ENCODE data around the gene CARS1.

Gene CARS1

GRCh38 chr11:2960139-2960538 is 97.1 kb downstream of the CARS1 start:
- no peak overlapping the region for H3K4me3 ChIP-seq (ENCODE audit: low read length in 2 of 2)

DNA sequence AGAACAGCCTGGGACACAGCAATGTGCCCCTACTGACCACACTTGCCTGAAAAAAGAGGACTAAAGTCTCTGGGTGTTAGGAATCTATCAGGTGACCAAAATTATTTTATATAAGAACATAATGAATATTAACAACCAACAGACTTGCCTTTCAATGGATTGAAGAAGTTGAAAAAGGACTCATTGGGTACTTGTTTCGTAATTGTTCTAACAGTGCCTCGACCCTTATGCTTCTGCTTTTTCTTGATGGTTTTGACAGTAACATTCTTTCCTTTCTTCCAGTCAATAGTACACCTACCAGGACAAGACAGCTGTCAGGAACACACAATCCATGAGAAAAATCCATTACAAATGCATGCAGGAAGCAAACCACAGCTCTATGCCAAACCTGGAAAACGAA is 99.0 kb downstream of the CARS1 start:
- H3K9me3 ChIP-seq (replicated peaks in 1 of 2; ENCODE audit: control insufficient read depth in 2 of 2, insufficient read depth in 1 of 2, low read depth in 1 of 2, low read length in 2 of 2) = no peaks in the 10 kb centered on the region
- H3K4me1 ChIP-seq (ENCODE audit: control insufficient read depth in 2 of 2, insufficient read depth in 1 of 2, low read depth in 1 of 2, low read length in 2 of 2) = peaks cover 0 to 4% of the 10 kb centered on the region in 2 donors
- no peak overlapping the region for H2BK12ac ChIP-seq (ENCODE audit: low read length)
- no peak overlapping the region for H2AK5ac ChIP-seq (ENCODE audit: low read depth, low read length)
- no peak overlapping the region for H3K27ac ChIP-seq (replicated peaks; ENCODE audit: low read length)
- no peak overlapping the region for H3K9ac ChIP-seq (ENCODE audit: low read depth, low read length, poor library complexity)
- no peak overlapping the region for H2BK15ac ChIP-seq (ENCODE audit: low read length)
- no peak overlapping the region for H2BK5ac ChIP-seq (ENCODE audit: low read length)
- no peak overlapping the region for H2BK120ac ChIP-seq (ENCODE audit: low read depth, low read length)
- H3K79me1 ChIP-seq (ENCODE audit: low read depth, low read length) = peaks cover 8% of the 10 kb centered on the region
- no peak overlapping the region for H3K18ac ChIP-seq (ENCODE audit: low read length)
- no peak overlapping the region for H3K14ac ChIP-seq (ENCODE audit: low read length)
- no peak overlapping the region for H3K23ac ChIP-seq (ENCODE audit: low read depth, low read length, poor library complexity)
- no CpG with 5 or more reads among the region's 3 CpGs for WGBS, 2 donors (ENCODE audit: extremely low coverage in 2 of 2, insufficient read length in 2 of 2, insufficient replicate concordance in 1 of 2)
- no peak overlapping the region for H3K4me2 ChIP-seq (ENCODE audit: insufficient read depth, low read length, poor library complexity, severe bottlenecking)
- no peaks in the 10 kb centered on the region for H3K27me3 ChIP-seq (ENCODE audit: control insufficient read depth in 3 of 3, insufficient read depth in 3 of 3, low read depth in 1 of 3, low read length in 3 of 3)
- no peak overlapping the region for H2AFZ ChIP-seq (ENCODE audit: low read length)
- no peak overlapping the region for H3K4ac ChIP-seq (ENCODE audit: low read length)
- no peak overlapping the region for H3K4me3 ChIP-seq (ENCODE audit: low read length in 2 of 2)
- no peak overlapping the region for H4K8ac ChIP-seq (ENCODE audit: low read depth, low read length)
- no peak for DNase-seq (ENCODE audit: low spot score)
- no peak overlapping the region for H4K91ac ChIP-seq (ENCODE audit: low read depth, low read length, poor library complexity)
- peaks cover 48 to 99% of the 10 kb centered on the region in 2 donors for H3K36me3 ChIP-seq (replicated peaks in 1 of 2; ENCODE audit: control insufficient read depth in 2 of 2, insufficient read depth in 2 of 2, low read length in 2 of 2)

More at GRCh38 chr11:2960139-2960538, 97.1 kb downstream of the CARS1 start:
- Histone ChIP-seq H3K36me3 (replicated peaks in 1 of 2; ENCODE audit: control insufficient read depth in 2 of 2, insufficient read depth in 2 of 2, low read length in 2 of 2) (peaks cover 48 to 99% of the 10 kb centered on the region in 2 donors), H2BK12ac (ENCODE audit: low read length) (no peak overlapping the region), H2BK5ac (ENCODE audit: low read length) (no peak overlapping the region), H3K18ac (ENCODE audit: low read length) (no peak overlapping the region), H3K9me3 (replicated peaks in 1 of 2; ENCODE audit: control insufficient read depth in 2 of 2, insufficient read depth in 1 of 2, low read depth in 1 of 2, low read length in 2 of 2) (no peaks in the 10 kb centered on the region), H2BK15ac (ENCODE audit: low read length) (no peak overlapping the region), H3K23ac (ENCODE audit: low read depth, low read length, poor library complexity) (no peak overlapping the region), H3K4me2 (ENCODE audit: insufficient read depth, low read length, poor library complexity, severe bottlenecking) (no peak overlapping the region), H2BK120ac (ENCODE audit: low read depth, low read length) (no peak overlapping the region), H3K9ac (ENCODE audit: low read depth, low read length, poor library complexity) (no peak overlapping the region), H3K79me1 (ENCODE audit: low read depth, low read length) (peaks cover 14% of the 10 kb centered on the region), H2AK5ac (ENCODE audit: low read depth, low read length) (no peak overlapping the region), H2AFZ (ENCODE audit: low read length) (no peak overlapping the region), H3K27ac (replicated peaks; ENCODE audit: low read length) (no peak overlapping the region), H3K4ac (ENCODE audit: low read length) (no peak overlapping the region), H3K14ac (ENCODE audit: low read length) (no peak overlapping the region), H3K27me3 (ENCODE audit: control insufficient read depth in 3 of 3, insufficient read depth in 3 of 3, low read depth in 1 of 3, low read length in 3 of 3) (no peaks in the 10 kb centered on the region), H4K91ac (ENCODE audit: low read depth, low read length, poor library complexity) (no peak overlapping the region), H3K4me1 (ENCODE audit: control insufficient read depth in 2 of 2, insufficient read depth in 1 of 2, low read depth in 1 of 2, low read length in 2 of 2) (peaks cover 0 to 4% of the 10 kb centered on the region in 2 donors), H4K8ac (ENCODE audit: low read depth, low read length) (no peak overlapping the region)
- no CpG with 5 or more reads among the region's 7 CpGs for WGBS, 2 donors (ENCODE audit: extremely low coverage in 2 of 2, insufficient read length in 2 of 2, insufficient replicate concordance in 1 of 2)
- DNase-seq (ENCODE audit: low spot score) = no peak

DNA sequence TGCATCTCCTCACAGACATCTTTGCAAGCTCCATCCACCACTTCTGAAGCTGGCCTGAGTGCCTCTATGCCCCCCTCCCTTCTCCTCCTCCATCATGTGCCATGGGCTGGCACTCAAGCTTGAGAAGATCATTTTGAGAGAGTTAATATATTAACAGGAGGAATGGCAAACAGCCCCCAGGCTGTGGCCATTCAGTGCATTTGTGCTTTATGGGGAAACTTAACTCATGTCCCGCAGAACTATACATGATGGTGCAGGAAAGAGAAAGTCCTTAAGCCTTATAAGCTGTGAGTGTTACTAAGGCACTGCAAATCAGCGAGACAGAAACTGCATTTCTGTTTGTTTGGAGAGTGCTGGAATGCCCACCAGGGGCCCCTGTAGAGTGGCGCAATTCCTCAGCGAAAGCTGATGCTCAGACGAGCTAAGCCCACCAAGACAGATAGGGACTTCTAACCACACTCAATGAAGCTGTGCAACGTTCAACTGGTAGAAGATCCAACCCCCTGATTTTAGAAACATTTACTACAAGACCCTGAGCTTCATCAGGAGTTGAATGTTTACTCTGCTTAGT is 101.2 kb downstream of the CARS1 start:
- Histone ChIP-seq H2BK15ac (ENCODE audit: low read length) (no peak overlapping the region), H2AK5ac (ENCODE audit: low read depth, low read length) (no peak overlapping the region), H4K8ac (ENCODE audit: low read depth, low read length) (no peak overlapping the region), H3K4me2 (ENCODE audit: insufficient read depth, low read length, poor library complexity, severe bottlenecking) (no peak overlapping the region), H3K4me1 (ENCODE audit: control insufficient read depth in 2 of 2, insufficient read depth in 1 of 2, low read depth in 1 of 2, low read length in 2 of 2) (peaks cover 0 to 4% of the 10 kb centered on the region in 2 donors), H3K14ac (ENCODE audit: low read length) (no peak overlapping the region), H3K9me3 (replicated peaks in 1 of 2; ENCODE audit: control insufficient read depth in 2 of 2, insufficient read depth in 1 of 2, low read depth in 1 of 2, low read length in 2 of 2) (no peaks in the 10 kb centered on the region), H2BK12ac (ENCODE audit: low read length) (no peak overlapping the region), H3K27ac (replicated peaks; ENCODE audit: low read length) (no peak overlapping the region), H4K91ac (ENCODE audit: low read depth, low read length, poor library complexity) (no peak overlapping the region), H3K23ac (ENCODE audit: low read depth, low read length, poor library complexity) (no peak overlapping the region), H3K4me3 (ENCODE audit: low read length in 2 of 2) (no peak overlapping the region), H2AFZ (ENCODE audit: low read length) (no peak overlapping the region), H3K18ac (ENCODE audit: low read length) (no peak overlapping the region), H2BK5ac (ENCODE audit: low read length) (no peak overlapping the region), H2BK120ac (ENCODE audit: low read depth, low read length) (no peak overlapping the region), H3K9ac (ENCODE audit: low read depth, low read length, poor library complexity) (no peak overlapping the region), H3K27me3 (ENCODE audit: control insufficient read depth in 3 of 3, insufficient read depth in 3 of 3, low read depth in 1 of 3, low read length in 3 of 3) (peaks cover 0 to 2% (median 0%) of the 10 kb centered on the region in 3 experiments), H3K79me1 (ENCODE audit: low read depth, low read length) (peaks cover 6% of the 10 kb centered on the region), H3K4ac (ENCODE audit: low read length) (no peak overlapping the region), H3K36me3 (replicated peaks in 1 of 2; ENCODE audit: control insufficient read depth in 2 of 2, insufficient read depth in 2 of 2, low read length in 2 of 2) (peaks cover 61 to 100% of the 10 kb centered on the region in 2 donors)
- no peak for DNase-seq (ENCODE audit: low spot score)
- no CpG with 5 or more reads among the region's 6 CpGs for WGBS, 2 donors (ENCODE audit: extremely low coverage in 2 of 2, insufficient read length in 2 of 2, insufficient replicate concordance in 1 of 2)

GRCh38 chr11:2954263-2954662 is 103.0 kb downstream of the CARS1 start:
- H3K23ac ChIP-seq (ENCODE audit: low read depth, low read length, poor library complexity) = no peak overlapping the region

More at GRCh38 chr11:2954263-2954662, 103.0 kb downstream of the CARS1 start:
- H3K9me3 ChIP-seq (replicated peaks in 1 of 2; ENCODE audit: control insufficient read depth in 2 of 2, insufficient read depth in 1 of 2, low read depth in 1 of 2, low read length in 2 of 2) = no peaks in the 10 kb centered on the region
- H2BK12ac ChIP-seq (ENCODE audit: low read length) = no peak overlapping the region
- DNase-seq (ENCODE audit: low spot score) = no peak
- H3K4me1 ChIP-seq (ENCODE audit: control insufficient read depth in 2 of 2, insufficient read depth in 1 of 2, low read depth in 1 of 2, low read length in 2 of 2) = peaks cover 0 to 4% of the 10 kb centered on the region in 2 donors
- no peak overlapping the region for H4K91ac ChIP-seq (ENCODE audit: low read depth, low read length, poor library complexity)
- no peak overlapping the region for H3K4me3 ChIP-seq (ENCODE audit: low read length in 2 of 2)
- H3K18ac ChIP-seq (ENCODE audit: low read length) = no peak overlapping the region
- H2BK15ac ChIP-seq (ENCODE audit: low read length) = no peak overlapping the region
- no peak overlapping the region for H3K4me2 ChIP-seq (ENCODE audit: insufficient read depth, low read length, poor library complexity, severe bottlenecking)
- H3K27ac ChIP-seq (replicated peaks; ENCODE audit: low read length) = no peak overlapping the region
- H2BK5ac ChIP-seq (ENCODE audit: low read length) = no peak overlapping the region
- H3K4ac ChIP-seq (ENCODE audit: low read length) = no peak overlapping the region
- no peak overlapping the region for H2AFZ ChIP-seq (ENCODE audit: low read length)
- no CpG with 5 or more reads among the region's 6 CpGs for WGBS, 2 donors (ENCODE audit: extremely low coverage in 2 of 2, insufficient read length in 2 of 2, insufficient replicate concordance in 1 of 2)
- no peak overlapping the region for H3K14ac ChIP-seq (ENCODE audit: low read length)
- no peak overlapping the region for H2AK5ac ChIP-seq (ENCODE audit: low read depth, low read length)
- H3K79me1 ChIP-seq (ENCODE audit: low read depth, low read length) = peaks cover 3% of the 10 kb centered on the region
- H3K36me3 ChIP-seq (replicated peaks in 1 of 2; ENCODE audit: control insufficient read depth in 2 of 2, insufficient read depth in 2 of 2, low read length in 2 of 2) = peaks cover 60 to 100% of the 10 kb centered on the region in 2 donors
- H2BK120ac ChIP-seq (ENCODE audit: low read depth, low read length) = no peak overlapping the region
- no peak overlapping the region for H4K8ac ChIP-seq (ENCODE audit: low read depth, low read length)
- H3K9ac ChIP-seq (ENCODE audit: low read depth, low read length, poor library complexity) = no peak overlapping the region
- peaks cover 0 to 2% (median 0%) of the 10 kb centered on the region in 3 experiments for H3K27me3 ChIP-seq (ENCODE audit: control insufficient read depth in 3 of 3, insufficient read depth in 3 of 3, low read depth in 1 of 3, low read length in 3 of 3)

Data from neuronal stem cell (in vitro differentiated cells).